AG04450 (cell line): Measurements from ENCODE around the gene JOSD1. TPM values are rescaled to one million over a fixed set of nuclear protein-coding genes. Genes with fewer than 3 reads are reported as not detected.

Experiments used
- CTCF ChIA-PET: fragments of 300-600, 350-600 bp; formaldehyde crosslinking; extraction: SDS; loops from one replicate; lab custom pipeline; 2022; ENCODE audit warnings: antibody characterized with exemption, inconsistent platforms; lab: Charles Lee
- POLR2A ChIA-PET: fragments of 350-600 bp; formaldehyde crosslinking; extraction: SDS; loops from one replicate; lab custom pipeline; 2021; ENCODE audit warnings: antibody characterized with exemption, inconsistent platforms; lab: Yijun Ruan, JAX
- DNase-seq: peaks from one replicate; pipeline ENCODE4 v3.0.0-alpha.2; 2011; ENCODE audit warnings: low read depth, low spot score
- H3K27ac ChIP-seq: one replicate; pipeline ENCODE4 v1.5.1; 2012; ENCODE audit warnings: low read depth, low read length, control low read depth
- H3K27me3 ChIP-seq: one replicate; pipeline ENCODE4 v1.6.0; 2012; ENCODE audit warnings: low read length; ENCODE audit not compliant: control insufficient read depth, insufficient read depth
- H3K4me3 ChIP-seq: 2 replicates; pipeline ENCODE4 v1.5.1; 2011; ENCODE audit warnings: mild to moderate bottlenecking, low read depth, low read length, control low read depth
- H3K9me3 ChIP-seq: 2 replicates; pipeline ENCODE4 v1.5.1; 2012; ENCODE audit warnings: low read length; ENCODE audit not compliant: control insufficient read depth, insufficient read depth
- polyA plus RNA-seq: library from polyadenylated mRNA; depleted of rRNA; stranded (reverse); fragments of >200 nt; gene quantifications from 2 replicates; pipeline ENCODE4 v1.2.3, GENCODE V29; 2011
- TF ChIP-seq, protein P1 (sequence below): IDR thresholded peaks from 2 replicates; pipeline ENCODE4 v1.5.1; 2011; ENCODE audit warnings: low read depth, low read length, control low read depth, inconsistent platforms

The JOSD1 gene
- polyA plus RNA-seq, 1 experiment: 29.6 TPM

DNA sequence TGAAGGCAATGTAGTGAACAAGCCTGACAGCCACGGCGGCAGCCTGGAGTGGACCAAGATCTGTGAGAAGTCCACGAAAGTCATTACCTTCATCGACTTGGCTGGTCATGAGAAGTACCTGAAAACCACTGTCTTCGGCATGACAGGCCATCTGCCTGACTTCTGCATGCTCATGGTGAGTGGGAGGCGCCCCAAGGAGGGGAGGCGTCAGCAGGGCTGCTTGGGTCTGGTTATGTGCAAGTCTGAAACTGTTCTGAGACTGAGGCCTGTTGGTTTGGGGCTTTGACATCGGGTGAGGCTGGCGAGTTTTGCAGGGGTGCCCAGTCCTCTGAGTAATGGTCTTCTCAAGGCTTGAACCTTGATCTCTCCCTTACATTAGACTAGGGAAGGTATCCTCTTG is 16.1 kb upstream of the JOSD1 start:
- Histone ChIP-seq H3K27ac (no peak overlapping the region), H3K9me3 (no peaks in the 10 kb centered on the region), H3K4me3 (no peak overlapping the region), H3K27me3 (no peaks in the 10 kb centered on the region)
- no peak for DNase-seq
- CTCF ChIA-PET: interaction anchor here (1.8 kb wide), 1 partner anchor 10 kb away, joined by 6 read pairs; no protein-coding TSS in a partner anchor
- POLR2A ChIA-PET: no interaction called here
- TF ChIP-seq, protein P1, sequence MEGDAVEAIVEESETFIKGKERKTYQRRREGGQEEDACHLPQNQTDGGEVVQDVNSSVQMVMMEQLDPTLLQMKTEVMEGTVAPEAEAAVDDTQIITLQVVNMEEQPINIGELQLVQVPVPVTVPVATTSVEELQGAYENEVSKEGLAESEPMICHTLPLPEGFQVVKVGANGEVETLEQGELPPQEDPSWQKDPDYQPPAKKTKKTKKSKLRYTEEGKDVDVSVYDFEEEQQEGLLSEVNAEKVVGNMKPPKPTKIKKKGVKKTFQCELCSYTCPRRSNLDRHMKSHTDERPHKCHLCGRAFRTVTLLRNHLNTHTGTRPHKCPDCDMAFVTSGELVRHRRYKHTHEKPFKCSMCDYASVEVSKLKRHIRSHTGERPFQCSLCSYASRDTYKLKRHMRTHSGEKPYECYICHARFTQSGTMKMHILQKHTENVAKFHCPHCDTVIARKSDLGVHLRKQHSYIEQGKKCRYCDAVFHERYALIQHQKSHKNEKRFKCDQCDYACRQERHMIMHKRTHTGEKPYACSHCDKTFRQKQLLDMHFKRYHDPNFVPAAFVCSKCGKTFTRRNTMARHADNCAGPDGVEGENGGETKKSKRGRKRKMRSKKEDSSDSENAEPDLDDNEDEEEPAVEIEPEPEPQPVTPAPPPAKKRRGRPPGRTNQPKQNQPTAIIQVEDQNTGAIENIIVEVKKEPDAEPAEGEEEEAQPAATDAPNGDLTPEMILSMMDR: no peak

DNA sequence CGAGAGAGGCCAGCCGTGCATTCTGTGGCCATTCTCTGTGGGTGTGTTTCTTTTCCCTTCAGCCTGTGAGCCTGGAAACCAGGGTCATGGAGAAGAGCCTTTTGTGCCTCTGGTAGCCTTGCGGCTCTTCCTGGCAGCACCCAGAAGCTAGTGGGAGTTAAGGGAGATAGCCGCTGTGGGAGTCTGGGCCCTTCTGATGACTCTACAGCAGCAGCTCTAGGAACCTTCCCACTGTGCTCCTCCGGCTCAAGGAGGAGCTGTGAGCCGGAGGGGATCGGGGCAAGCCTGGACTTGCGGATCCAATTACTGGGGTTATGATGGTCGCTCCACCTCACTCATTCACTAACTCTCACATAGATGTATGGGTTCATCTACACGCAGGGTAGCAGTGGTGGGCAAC is 15.5 kb upstream of the JOSD1 start:
- Histone ChIP-seq H3K4me3 (no peak overlapping the region), H3K27ac (no peak overlapping the region), H3K27me3 (no peaks in the 10 kb centered on the region), H3K9me3 (no peaks in the 10 kb centered on the region)
- ChIA-PET POLR2A (no interaction called here), CTCF (interaction anchor here (1.8 kb wide), 1 partner anchor 9 kb away, joined by 6 read pairs; no protein-coding TSS in a partner anchor)
- no peak for DNase-seq
- TF ChIP-seq, protein P1: no peak

DNA sequence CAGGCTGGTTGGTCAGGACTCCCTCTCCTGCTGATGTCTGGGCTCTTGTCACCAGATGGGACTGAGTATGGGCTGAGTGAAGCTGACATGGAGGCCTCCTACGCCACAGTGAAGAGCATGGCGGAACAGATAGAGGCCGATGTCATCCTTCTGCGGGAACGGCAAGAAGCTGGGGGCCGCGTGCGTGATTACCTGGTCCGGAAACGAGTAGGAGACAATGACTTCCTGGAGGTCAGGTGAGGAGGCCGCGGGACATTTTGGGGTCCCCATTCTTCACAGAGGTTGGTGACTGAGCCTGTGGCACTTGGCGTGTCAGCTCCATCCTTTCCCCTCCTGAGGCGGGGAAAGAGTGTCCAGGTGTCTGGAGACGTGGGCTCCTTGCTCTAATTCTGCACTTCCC is 15.1 kb upstream of the JOSD1 start:
- Histone ChIP-seq H3K27ac (no peak overlapping the region), H3K9me3 (no peaks in the 10 kb centered on the region), H3K4me3 (no peak overlapping the region), H3K27me3 (no peaks in the 10 kb centered on the region)
- TF ChIP-seq, protein P1: no peak
- no peak for DNase-seq
- CTCF ChIA-PET: interaction anchor here (2.5 kb wide), 1 partner anchor 9 kb away, joined by 11 read pairs; no protein-coding TSS in a partner anchor
- POLR2A ChIA-PET: no interaction called here

DNA sequence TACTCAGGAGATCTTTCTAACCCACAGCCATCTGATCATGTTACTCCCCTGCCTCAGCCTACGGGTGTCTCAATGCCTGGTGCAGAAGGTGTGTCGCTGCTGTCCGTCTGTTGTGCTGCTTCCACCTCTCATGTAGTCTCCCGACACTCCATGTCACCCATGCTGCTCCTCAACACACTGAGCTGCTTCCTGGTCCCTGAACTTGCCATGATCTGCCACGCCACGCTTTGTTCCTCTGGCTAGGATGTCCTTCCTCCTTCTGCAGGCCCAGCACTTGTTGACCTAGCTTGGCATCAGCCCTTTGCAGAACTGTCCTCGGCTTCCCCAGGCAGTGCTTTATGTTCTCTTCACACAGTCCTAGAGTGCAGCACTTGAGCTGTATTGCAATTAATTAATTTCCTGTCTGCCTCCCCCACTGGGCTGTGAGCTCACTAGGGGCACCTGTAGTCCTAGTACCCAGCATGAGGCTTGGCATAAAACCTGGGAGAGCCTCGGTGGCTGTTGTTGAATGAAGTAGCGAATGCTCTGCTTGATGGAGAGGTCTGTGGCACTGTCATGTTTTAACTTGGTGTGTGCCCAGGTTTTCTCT is 14.5 kb upstream of the JOSD1 start:
- ChIA-PET CTCF (interaction anchor here (2.5 kb wide), 1 partner anchor 10 kb away, joined by 11 read pairs; no protein-coding TSS in a partner anchor), POLR2A (no interaction called here)
- H3K4me3 ChIP-seq: no peak overlapping the region
- no peaks in the 10 kb centered on the region for H3K9me3 ChIP-seq
- DNase-seq: no peak
- H3K27me3 ChIP-seq: no peaks in the 10 kb centered on the region
- H3K27ac ChIP-seq: no peak overlapping the region
- TF ChIP-seq, protein P1: no peak

DNA sequence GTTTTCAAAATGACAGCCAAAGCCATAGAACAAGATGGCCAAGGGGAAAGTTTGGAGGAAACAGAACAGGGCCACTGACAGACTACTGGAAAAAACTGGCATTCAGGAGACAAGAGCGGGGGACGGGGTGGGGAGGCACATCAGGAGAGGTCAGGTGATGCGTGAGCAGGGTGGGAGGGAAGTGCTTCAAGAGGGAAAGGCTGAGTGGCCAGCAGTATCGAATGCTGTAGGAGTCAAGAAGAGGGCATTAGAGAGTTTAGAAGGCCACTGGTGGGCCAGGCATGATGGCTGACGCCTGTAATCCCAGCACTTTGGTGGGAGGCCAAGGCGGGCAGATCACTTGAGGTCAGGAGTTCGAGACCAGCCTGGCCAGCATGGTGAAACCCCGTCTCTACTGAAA is 13.2 kb upstream of the JOSD1 start:
- no peaks in the 10 kb centered on the region for H3K9me3 ChIP-seq
- DNase-seq: no peak
- H3K4me3 ChIP-seq: no peak overlapping the region
- ChIA-PET POLR2A (no interaction called here), CTCF (interaction anchor here (2.5 kb wide), 1 partner anchor 11 kb away, joined by 11 read pairs; no protein-coding TSS in a partner anchor)
- H3K27ac ChIP-seq: no peak overlapping the region
- TF ChIP-seq, protein P1: no peak
- no peaks in the 10 kb centered on the region for H3K27me3 ChIP-seq
